ENCODE measurements around the gene ITSN1. TPM values are rescaled to one million over a fixed set of nuclear protein-coding genes. Genes with fewer than 3 reads are reported as not detected.

Gene ITSN1
- total and polyA plus RNA-seq, 2 of the 13 experiments (the other 11 are each of a cell fraction or from before 2014, with no cell fraction given) = 26.1 to 33.8 TPM

- TF ChIP-seq ZNF414 (CRISPR knock-in tag; IDR thresholded peaks at IDR 0.05) (0 out of 2 replicates have a peak, but pooled peaks have one; percentile 32), UBTF (CRISPR knock-in tag; IDR thresholded peaks at IDR 0.05) (peak; percentile 72), AKAP8 (CRISPR knock-in tag; IDR thresholded peaks at IDR 0.05) (0 out of 2 replicates have a peak, but pooled peaks have one; percentile 51), CAMTA2 (CRISPR knock-in tag; IDR thresholded peaks at IDR 0.05; ENCODE audit: borderline replicate concordance) (peak; percentile 59; the same call in 1 of the 2 replicates), ZNF883 (CRISPR knock-in tag; IDR thresholded peaks at IDR 0.05; ENCODE audit: not compliant biosample characterization) (no peak), IRF1 (CRISPR knock-in tag; IDR thresholded peaks at IDR 0.05; ENCODE audit: low read depth) (no peak), ZNF225 (CRISPR knock-in tag; IDR thresholded peaks at IDR 0.05) (peak; percentile 64; the same call in 1 of the 2 replicates), LCORL (IDR thresholded peaks at IDR 0.05) (no peak), LCORL (CRISPR knock-in tag; IDR thresholded peaks at IDR 0.05) (peak; percentile 42; the same call in 1 of the 2 replicates), ZNF292 (CRISPR knock-in tag; IDR thresholded peaks at IDR 0.05; ENCODE audit: borderline replicate concordance, low read depth) (peak; percentile 39; the same call in 1 of the 2 replicates), NFKBIZ (CRISPR knock-in tag; IDR thresholded peaks at IDR 0.05) (no peak; the same call in 1 of the 2 replicates), SUZ12 (IDR thresholded peaks at IDR 0.05; ENCODE audit: low read depth, low read length) (peak; percentile 50; the same call in 1 of the 2 replicates), ZNF235 (CRISPR knock-in tag; IDR thresholded peaks at IDR 0.05; ENCODE audit: borderline replicate concordance) (0 out of 2 replicates have a peak, but pooled peaks have one; percentile 70), ZNF607 (CRISPR knock-in tag; IDR thresholded peaks at IDR 0.05; ENCODE audit: borderline replicate concordance) (peak; percentile 71; the same call in 1 of the 2 replicates), MAX (IDR thresholded peaks at IDR 0.05) (peak; percentile 49), PRDM10 (CRISPR knock-in tag; IDR thresholded peaks at IDR 0.05; ENCODE audit: low read depth) (peak; percentile 96), CHCHD3 (CRISPR knock-in tag; IDR thresholded peaks at IDR 0.05) (0 out of 2 replicates have a peak, but pooled peaks have one; percentile 87), ZFP91 (CRISPR knock-in tag; IDR thresholded peaks at IDR 0.05; ENCODE audit: borderline replicate concordance) (peak; percentile 42; the same call in 1 of the 2 replicates), KLF16 (CRISPR knock-in tag; IDR thresholded peaks at IDR 0.05) (peak in 1 of 2 experiments; percentile 17; a peak in 1 of 4 replicates)
Measured at GRCh38 chr21:33641352-33642026, 812 bp upstream of the ITSN1 start, which contains the start of gene CRYZL1 (continued).
